GM12891 (cell line): ENCODE measurements around the gene PLEK2.
"Not testable (repeated sequence)": the region's sequence is repeated elsewhere in the genome, so short reads cannot be mapped to it uniquely, and the experiment has no call there.

Experiments
- DNase-seq: peaks from one replicate; pipeline ENCODE4 v3.0.0; 2011; ENCODE audit warnings: low spot score; ENCODE audit not compliant: insufficient read length
- FAIRE-seq: peaks from 2 replicates; lab custom pipeline; 2011; peaks lifted over from hg19 to GRCh38; lab: Jason Lieb, UNC
- PAX5 ChIP-seq: IDR thresholded peaks from 2 replicates; pipeline ENCODE4 v1.6.1; 2011; ENCODE audit warnings: low read length, moderate library complexity, mild to moderate bottlenecking; ENCODE audit not compliant: insufficient read depth, severe bottlenecking
- POLR2A ChIP-seq: IDR thresholded peaks from 2 replicates; pipeline ENCODE4 v1.6.1; 2011; ENCODE audit warnings: low read depth, low read length, control low read depth
- POLR2AphosphoS5 ChIP-seq: IDR thresholded peaks from 2 replicates; pipeline ENCODE4 v1.6.1; 2011; ENCODE audit warnings: low read depth, low read length, control low read depth
- POU2F2 ChIP-seq: IDR thresholded peaks from 2 replicates; pipeline ENCODE4 v1.6.1; 2011; ENCODE audit warnings: low read depth, mild to moderate bottlenecking, control low read depth, low read length, moderate library complexity
- SPI1 ChIP-seq: IDR thresholded peaks from 2 replicates; pipeline ENCODE4 v1.6.1; 2011; ENCODE audit warnings: low read depth, low read length, control low read depth
- TAF1 ChIP-seq: IDR thresholded peaks from 2 replicates; pipeline ENCODE4 v1.6.1; 2011; ENCODE audit warnings: low read depth, low read length, control low read depth

PLEK2 gene

DNA sequence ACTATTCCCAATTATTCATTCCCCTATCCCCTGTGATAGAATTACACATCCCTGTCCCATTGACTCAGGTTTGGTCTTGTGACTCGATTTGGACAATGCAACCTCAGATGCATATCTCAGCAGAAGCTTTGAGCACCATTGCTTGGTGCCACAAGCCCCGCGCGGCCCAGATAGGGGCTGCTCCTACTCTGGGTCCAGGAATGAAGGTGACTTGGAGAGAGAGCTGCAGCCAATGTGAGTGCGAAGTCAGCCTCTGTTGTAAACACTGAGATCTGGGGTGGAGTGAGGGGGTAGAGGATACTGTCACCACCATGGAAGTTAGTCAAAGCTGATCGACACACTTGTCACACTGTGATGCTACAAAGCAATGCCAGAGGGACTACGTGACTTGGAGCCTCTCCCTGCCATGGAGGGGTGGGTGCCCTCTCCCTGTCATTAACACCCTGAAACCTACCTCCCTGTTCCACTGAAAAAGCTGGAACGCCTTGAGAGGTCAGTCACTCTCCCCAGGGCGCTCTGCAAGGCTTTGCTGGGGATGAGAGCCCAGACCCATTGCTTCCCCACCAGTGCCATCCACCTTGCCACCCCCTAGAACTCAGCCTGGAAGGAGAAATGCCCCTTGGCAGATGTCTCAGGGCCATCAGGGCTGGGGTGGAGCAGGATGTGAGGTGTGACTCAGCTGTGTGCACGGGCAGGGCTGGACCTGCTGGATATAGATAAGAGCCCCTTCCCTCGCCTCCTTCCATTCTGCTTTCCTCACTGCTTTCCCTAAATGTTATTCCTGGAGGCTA is 6.6 kb upstream of the PLEK2 start:
- no peak for FAIRE-seq
- no peak for DNase-seq

DNA sequence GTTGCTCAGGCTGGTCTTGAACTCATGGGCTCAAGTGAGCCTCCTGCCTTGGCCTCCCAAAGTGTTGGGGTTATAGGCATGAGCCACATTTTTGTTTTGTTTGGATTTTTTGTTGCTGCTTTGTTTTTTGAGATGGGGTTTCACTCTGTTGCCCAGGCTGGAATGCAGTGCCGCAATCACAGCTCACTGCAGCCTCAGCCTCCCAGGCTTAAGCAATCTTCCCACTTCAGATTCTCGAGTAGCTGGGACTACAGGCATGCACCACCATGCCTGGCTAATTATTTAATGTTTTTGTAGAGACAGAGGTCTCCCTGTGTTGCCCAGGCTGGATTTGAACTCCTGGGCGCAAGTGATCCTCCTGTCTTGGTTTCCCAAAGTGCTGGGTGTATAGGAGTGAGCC is 5.7 kb upstream of the PLEK2 start:
- FAIRE-seq (no peak), DNase-seq (no peak)
- TF ChIP-seq POLR2A: no peak
- TF ChIP-seq POLR2AphosphoS5: no peak
- TF ChIP-seq SPI1: no peak
- TF ChIP-seq TAF1: no peak
- no peak for TF ChIP-seq PAX5
- TF ChIP-seq POU2F2: no peak

More for the DNA sequence above, 6.6 kb upstream of the PLEK2 start:
- TF ChIP-seq POLR2AphosphoS5: no peak
- TF ChIP-seq SPI1: no peak
- no peak for TF ChIP-seq PAX5
- TF ChIP-seq TAF1: no peak
- TF ChIP-seq POU2F2: no peak
- TF ChIP-seq POLR2A: no peak

DNA sequence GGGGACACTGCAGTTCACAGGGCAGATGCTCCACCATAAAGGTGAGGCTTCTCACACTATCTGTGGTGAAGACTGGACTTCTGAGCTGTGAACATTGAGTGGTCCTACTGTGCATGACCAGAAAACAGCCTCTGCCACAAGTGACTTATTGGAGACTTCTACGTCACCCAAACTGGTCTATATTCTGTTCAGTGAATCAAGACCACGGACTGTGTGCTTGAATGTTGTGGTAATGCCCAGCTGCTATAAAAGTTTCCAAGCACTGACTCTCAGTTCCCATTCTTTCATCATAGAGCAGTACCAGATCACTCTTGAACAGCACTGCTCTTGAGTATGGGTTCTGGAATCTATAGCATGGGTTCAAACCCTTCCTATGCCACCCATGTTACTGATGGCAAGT is 4.8 kb upstream of the PLEK2 start:
- DNase-seq (no peak), FAIRE-seq (no peak)
- TF ChIP-seq POLR2A (no peak), SPI1 (peak; percentile 56)

DNA sequence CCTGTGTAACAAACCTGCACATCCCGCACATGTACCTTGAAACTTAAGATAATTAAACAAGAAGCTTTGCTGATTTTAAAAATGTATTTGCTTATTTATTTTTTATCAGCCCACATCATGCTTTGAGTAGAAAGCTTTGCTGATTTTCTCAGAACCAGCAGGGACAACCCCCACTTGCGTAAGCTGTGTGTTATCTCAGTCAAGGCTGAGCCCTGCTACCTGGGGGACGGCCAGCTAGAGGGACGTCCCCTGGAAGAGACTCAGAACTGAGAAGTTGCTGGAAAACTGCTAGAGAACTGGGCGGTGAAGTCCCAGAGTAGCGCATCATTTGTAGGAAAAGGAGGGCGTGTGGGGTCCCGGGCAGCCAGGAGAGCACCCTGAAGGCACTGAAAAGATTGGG is 4.1 kb upstream of the PLEK2 start:
- TF ChIP-seq POLR2AphosphoS5 (no peak), POU2F2 (no peak), PAX5 (no peak), SPI1 (no peak), POLR2A (no peak), TAF1 (no peak)
- DNase-seq (no peak), FAIRE-seq (no peak)

DNA sequence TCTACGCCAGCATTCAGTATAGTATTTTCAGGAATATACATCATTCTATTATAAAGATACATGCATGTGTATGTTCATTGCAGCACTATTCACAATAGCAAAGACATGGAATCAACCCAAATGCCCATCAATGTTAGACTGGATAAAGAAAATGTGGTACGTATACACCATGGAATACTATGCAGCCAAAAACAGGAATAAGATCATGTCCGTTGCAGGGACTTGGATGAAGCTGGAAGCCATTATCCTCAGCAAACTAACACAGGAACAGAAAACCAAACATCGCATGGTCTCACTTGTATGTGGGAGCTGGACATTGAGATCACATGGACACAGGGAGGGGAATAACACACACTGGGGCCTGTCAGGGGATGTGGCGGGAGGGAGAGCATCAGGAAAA is 3.6 kb upstream of the PLEK2 start:
- DNase-seq, FAIRE-seq: not testable (repeated sequence)

DNA sequence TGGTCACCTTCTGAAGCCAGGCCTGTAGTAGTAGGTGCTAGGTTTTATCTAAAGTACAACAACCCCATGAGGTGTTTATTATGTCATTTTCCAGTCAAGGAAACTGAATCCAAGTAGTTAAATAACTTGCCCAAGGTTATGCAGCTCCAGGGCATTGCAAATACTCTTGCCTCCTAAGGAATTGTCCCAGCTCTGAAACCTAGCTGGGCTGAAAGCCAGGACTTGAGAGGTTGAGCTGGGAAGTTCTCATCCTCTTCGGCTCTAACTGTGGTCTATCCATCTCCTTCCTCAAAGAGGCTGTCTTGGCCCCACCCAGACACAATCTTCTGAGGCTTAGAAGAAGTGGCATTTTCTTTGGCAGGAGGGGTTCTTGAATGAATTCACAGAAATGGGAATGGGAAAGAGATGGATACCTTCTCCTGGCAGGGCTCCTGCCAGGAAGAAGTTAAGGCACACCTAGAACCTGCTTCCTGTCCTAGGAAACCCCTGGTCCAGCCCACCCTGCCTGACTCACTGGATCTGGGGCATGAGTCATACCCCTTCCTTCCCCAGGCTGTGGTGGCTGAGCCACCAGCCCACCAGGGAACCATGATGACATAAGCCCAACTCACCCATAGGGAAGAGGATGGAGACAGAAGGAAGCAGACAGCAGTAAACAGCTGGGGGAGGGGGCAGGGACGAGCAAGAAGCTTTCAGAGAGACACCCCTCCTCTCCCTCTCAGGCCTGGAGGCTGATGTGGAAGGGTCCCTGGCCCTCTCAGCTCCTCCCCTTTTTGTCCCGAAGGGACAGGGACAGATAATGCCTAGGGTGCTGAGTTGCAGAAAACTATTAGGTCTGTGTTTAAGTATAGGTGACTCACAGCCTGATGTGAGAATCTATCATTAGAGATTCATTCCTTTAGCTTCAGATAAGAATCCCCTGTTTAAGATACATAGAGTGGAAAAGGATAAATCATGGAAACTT is 2.1 kb upstream of the PLEK2 start:
- TF ChIP-seq PAX5: no peak
- no peak for TF ChIP-seq POLR2A
- no peak for TF ChIP-seq SPI1
- TF ChIP-seq POU2F2: no peak
- no peak for TF ChIP-seq TAF1
- no peak for TF ChIP-seq POLR2AphosphoS5
- FAIRE-seq (no peak), DNase-seq (no peak)

DNA sequence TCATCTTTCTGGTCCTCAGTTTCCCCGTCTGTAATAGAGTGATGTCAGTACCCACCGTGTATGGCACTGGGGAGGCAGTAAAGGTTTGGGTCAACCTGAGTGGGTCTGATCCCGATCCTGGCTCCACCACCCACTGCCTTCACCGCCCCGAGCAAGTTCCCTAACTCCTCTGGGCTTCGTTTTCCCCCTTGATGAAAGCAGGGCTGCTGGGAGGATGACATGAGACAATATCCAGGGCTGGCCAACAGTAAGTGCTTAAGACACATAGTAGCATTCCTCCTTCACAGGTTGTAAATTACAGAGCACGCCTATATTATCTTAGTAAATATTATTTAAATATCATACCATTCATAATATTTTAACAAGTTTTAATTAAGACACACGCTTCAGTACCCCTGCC is 595 bp downstream of the PLEK2 start:
- DNase-seq: no peak
- FAIRE-seq: no peak
- TF ChIP-seq POLR2AphosphoS5 (no peak), POLR2A (no peak), TAF1 (no peak), PAX5 (no peak), SPI1 (no peak), POU2F2 (no peak)

DNA sequence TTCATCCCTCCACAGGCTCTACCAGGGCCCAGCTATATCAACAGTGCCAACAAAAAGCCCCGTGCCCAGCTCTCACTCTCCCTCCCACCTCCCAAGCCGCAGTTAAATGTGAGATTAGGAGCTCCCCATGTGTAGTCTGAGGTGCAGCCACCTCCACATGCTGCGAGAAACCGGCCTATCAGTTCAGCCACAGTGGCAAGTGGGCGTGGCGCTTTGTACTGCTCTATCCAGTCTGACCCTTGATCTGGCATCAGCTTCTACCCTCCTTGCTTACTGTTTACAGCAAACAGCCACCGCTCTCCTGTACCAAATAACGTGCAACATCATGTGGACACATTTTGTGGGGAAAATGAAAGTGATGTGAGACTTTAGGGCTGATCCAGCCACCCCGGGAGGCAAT is 1.7 kb downstream of the PLEK2 start:
- FAIRE-seq: no peak
- DNase-seq: no peak
- no peak for TF ChIP-seq PAX5
- no peak for TF ChIP-seq POLR2A
- TF ChIP-seq TAF1: no peak
- TF ChIP-seq POU2F2: no peak
- no peak for TF ChIP-seq SPI1
- no peak for TF ChIP-seq POLR2AphosphoS5

DNA sequence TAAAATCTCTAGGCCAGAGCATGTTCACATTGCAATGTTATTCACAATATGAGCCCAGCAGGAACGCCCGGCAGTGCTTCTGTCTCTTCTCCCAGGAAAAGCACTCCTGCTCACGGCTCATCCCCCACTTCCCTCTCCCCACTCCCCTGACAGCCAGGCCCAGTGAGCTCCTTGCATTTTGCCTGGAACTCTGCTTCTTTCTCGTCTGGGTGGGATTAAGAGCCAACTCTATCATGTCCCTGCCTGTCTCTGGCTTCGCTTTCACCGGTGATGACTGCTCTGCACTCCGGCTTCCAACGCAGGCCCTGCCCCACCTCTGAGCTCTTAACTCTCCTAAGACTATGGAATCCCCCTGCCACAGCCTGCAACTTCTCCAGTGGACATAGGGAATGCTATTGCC is 2.5 kb downstream of the PLEK2 start:
- FAIRE-seq: no peak
- TF ChIP-seq PAX5 (no peak), TAF1 (no peak), POU2F2 (no peak), POLR2AphosphoS5 (no peak), SPI1 (no peak), POLR2A (no peak)
- DNase-seq: no peak

DNA sequence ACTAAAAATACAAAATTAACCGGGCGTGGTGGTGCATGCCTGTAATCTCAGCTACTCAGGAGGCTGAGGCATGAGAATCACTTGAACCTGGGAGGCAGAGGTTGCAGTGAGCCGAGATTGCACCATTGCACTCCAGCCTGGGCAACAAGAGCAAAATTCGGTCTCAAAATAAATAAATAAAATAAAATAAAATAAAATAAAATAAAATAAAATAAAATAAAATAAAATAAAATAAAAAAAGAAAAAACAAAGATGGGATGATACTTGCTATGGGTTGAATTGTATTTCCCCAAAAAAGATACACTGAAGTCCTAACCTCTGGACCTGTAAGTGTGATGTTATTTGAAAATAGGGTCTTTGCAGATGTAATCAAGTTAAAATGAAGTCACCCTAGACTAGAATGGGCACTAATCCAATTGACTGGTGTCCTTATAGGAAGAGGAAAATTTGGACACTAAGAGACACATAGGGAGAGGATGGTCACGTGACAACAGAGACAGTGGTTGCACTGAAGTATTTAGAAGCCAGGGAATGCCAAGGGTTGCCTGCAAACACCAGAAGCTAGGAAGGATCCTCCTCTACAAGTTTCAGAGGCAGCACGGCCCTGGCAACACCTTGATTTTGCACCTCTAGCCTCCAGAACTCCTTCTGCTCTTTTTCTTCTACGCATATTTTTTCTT is 3.7 kb downstream of the PLEK2 start:
- FAIRE-seq, DNase-seq: not testable (repeated sequence)
